ENCODE results near the gene SLC10A7. TPM values are rescaled to one million over a fixed set of nuclear protein-coding genes. Genes with fewer than 3 reads are reported as not detected.

SLC10A7 gene
- total RNA-seq, 4 donors from 2014 or later, result 10.1 to 24.5 (median 11.7) TPM

GRCh38 chr4:146292508-146292907 lies 229.2 kb downstream of the SLC10A7 start:
- H3K4me1 ChIP-seq, result no peaks in the 10 kb centered on the region
- no peaks in the 10 kb centered on the region for H3K9me3 ChIP-seq
- 78% methylated on average over 2 of the region's 2 CpGs for WGBS
- H3K4me3 ChIP-seq, result no peak overlapping the region
- no peaks in the 10 kb centered on the region for H3K27me3 ChIP-seq
- H3K27ac ChIP-seq, result no peak overlapping the region
- peaks cover 1% of the 10 kb centered on the region for H3K36me3 ChIP-seq
- no peak for DNase-seq (ENCODE audit: low spot score in 2 of 2)
- TF ChIP-seq POLR2AphosphoS5 (IDR thresholded peaks at IDR 0.05), result no peak
- TF ChIP-seq, protein P1, sequence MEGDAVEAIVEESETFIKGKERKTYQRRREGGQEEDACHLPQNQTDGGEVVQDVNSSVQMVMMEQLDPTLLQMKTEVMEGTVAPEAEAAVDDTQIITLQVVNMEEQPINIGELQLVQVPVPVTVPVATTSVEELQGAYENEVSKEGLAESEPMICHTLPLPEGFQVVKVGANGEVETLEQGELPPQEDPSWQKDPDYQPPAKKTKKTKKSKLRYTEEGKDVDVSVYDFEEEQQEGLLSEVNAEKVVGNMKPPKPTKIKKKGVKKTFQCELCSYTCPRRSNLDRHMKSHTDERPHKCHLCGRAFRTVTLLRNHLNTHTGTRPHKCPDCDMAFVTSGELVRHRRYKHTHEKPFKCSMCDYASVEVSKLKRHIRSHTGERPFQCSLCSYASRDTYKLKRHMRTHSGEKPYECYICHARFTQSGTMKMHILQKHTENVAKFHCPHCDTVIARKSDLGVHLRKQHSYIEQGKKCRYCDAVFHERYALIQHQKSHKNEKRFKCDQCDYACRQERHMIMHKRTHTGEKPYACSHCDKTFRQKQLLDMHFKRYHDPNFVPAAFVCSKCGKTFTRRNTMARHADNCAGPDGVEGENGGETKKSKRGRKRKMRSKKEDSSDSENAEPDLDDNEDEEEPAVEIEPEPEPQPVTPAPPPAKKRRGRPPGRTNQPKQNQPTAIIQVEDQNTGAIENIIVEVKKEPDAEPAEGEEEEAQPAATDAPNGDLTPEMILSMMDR (IDR thresholded peaks at IDR 0.05), result no peak
- TF ChIP-seq EP300 (IDR thresholded peaks at IDR 0.05), result no peak
- no peak for TF ChIP-seq POLR2A (IDR thresholded peaks at IDR 0.05)

GRCh38 chr4:146291313-146291712 lies 230.4 kb downstream of the SLC10A7 start:
- 100% methylated on average over 1 of the region's 1 CpG for WGBS

DNA sequence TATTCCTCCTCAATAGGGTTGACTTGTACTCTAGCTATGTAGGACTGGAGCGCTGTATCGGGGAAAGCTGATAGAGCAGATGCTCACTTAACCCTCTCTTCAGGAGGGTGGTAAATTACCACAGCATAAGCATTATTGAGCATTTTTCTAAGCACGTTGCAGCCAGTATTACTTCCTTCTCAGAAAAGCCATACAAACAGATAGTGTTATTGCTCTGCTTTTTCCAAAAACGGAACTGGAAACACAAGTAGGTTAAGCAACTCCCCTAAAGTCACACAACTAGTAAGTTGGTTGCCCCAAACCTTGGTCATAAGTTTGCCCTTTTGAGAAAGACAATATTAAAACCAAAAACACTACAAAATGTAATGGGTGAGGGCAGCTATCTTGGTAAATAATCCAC lies 233.5 kb downstream of the SLC10A7 start:
- H3K36me3 ChIP-seq, result peaks cover 16% of the 10 kb centered on the region
- no peaks in the 10 kb centered on the region for H3K4me1 ChIP-seq
- DNase-seq (ENCODE audit: low spot score in 2 of 2), result no peak
- H3K27me3 ChIP-seq, result no peaks in the 10 kb centered on the region
- no peaks in the 10 kb centered on the region for H3K9me3 ChIP-seq
- no peak overlapping the region for H3K4me3 ChIP-seq
- 81% methylated on average over 4 of the region's 4 CpGs for WGBS
- TF ChIP-seq POLR2A (IDR thresholded peaks at IDR 0.05) (no peak), POLR2AphosphoS5 (IDR thresholded peaks at IDR 0.05) (no peak), EP300 (IDR thresholded peaks at IDR 0.05) (no peak)
- TF ChIP-seq, protein P1 (IDR thresholded peaks at IDR 0.05), result no peak
- H3K27ac ChIP-seq, result no peak overlapping the region

More at GRCh38 chr4:146291313-146291712, 230.4 kb downstream of the SLC10A7 start:
- DNase-seq (ENCODE audit: low spot score in 2 of 2), result no peak
- Histone ChIP-seq H3K27me3 (no peaks in the 10 kb centered on the region), H3K4me1 (no peaks in the 10 kb centered on the region), H3K27ac (no peak overlapping the region), H3K36me3 (peaks cover 12% of the 10 kb centered on the region), H3K9me3 (no peaks in the 10 kb centered on the region), H3K4me3 (no peak overlapping the region)
- no peak for TF ChIP-seq POLR2A (IDR thresholded peaks at IDR 0.05)
- no peak for TF ChIP-seq POLR2AphosphoS5 (IDR thresholded peaks at IDR 0.05)
- TF ChIP-seq, protein P1 (IDR thresholded peaks at IDR 0.05), result no peak
- TF ChIP-seq EP300 (IDR thresholded peaks at IDR 0.05), result no peak

GRCh38 chr4:146285037-146285436 lies 236.7 kb downstream of the SLC10A7 start:
- no peak overlapping the region for H3K4me3 ChIP-seq
- peaks cover 16% of the 10 kb centered on the region for H3K36me3 ChIP-seq
- no peaks in the 10 kb centered on the region for H3K4me1 ChIP-seq
- DNase-seq (ENCODE audit: low spot score in 2 of 2), result no peak
- H3K27ac ChIP-seq, result no peak overlapping the region
- H3K9me3 ChIP-seq, result no peaks in the 10 kb centered on the region
- TF ChIP-seq, protein P1 (IDR thresholded peaks at IDR 0.05), result no peak
- no peak for TF ChIP-seq EP300 (IDR thresholded peaks at IDR 0.05)
- no peak for TF ChIP-seq POLR2A (IDR thresholded peaks at IDR 0.05)
- no peak for TF ChIP-seq POLR2AphosphoS5 (IDR thresholded peaks at IDR 0.05)
- no peaks in the 10 kb centered on the region for H3K27me3 ChIP-seq

- DNase-seq (ENCODE audit: low spot score in 2 of 2), result no peak
- 52% methylated on average over 3 of the region's 3 CpGs for WGBS
- TF ChIP-seq, protein P1 (IDR thresholded peaks at IDR 0.05), result no peak
- TF ChIP-seq EP300 (IDR thresholded peaks at IDR 0.05) (no peak), POLR2A (IDR thresholded peaks at IDR 0.05) (no peak), POLR2AphosphoS5 (IDR thresholded peaks at IDR 0.05) (no peak)
- Histone ChIP-seq H3K27me3 (no peaks in the 10 kb centered on the region), H3K4me1 (no peaks in the 10 kb centered on the region), H3K27ac (no peak overlapping the region), H3K36me3 (peaks cover 16% of the 10 kb centered on the region), H3K9me3 (no peaks in the 10 kb centered on the region), H3K4me3 (no peak overlapping the region)
Observed at GRCh38 chr4:146283758-146284651, 237.7 kb downstream of the SLC10A7 start.
